Urinary bladder (tissue), 4 donors: ENCODE data around the gene TBC1D22B. TPM values are rescaled to one million over a fixed set of nuclear protein-coding genes. Genes with fewer than 3 reads are reported as not detected.

ENCODE experiments used
- DNase-seq: peaks from one replicate; pipeline ENCODE4 v3.0.0-alpha.2; 2015; ENCODE audit errors: extremely low spot score
- H3K27ac ChIP-seq: one replicate; pipeline ENCODE4 v1.5.1; 2013; ENCODE audit warnings: low read depth, mild to moderate bottlenecking, moderate library complexity
- H3K36me3 ChIP-seq: one replicate; pipeline ENCODE4 v1.6.1; 2013; ENCODE audit warnings: mild to moderate bottlenecking, moderate library complexity; ENCODE audit not compliant: insufficient read depth
- H3K4me1 ChIP-seq: one replicate; pipeline ENCODE4 v1.6.1; 2013; ENCODE audit warnings: mild to moderate bottlenecking, moderate library complexity; ENCODE audit not compliant: insufficient read depth
- H3K4me3 ChIP-seq: one replicate; pipeline ENCODE4 v1.5.1; 2013; ENCODE audit warnings: low read depth, low read length
- WGBS: extraction: QIAGEN DNeasy Blood & Tissue Kit; methylation state at CpG from one replicate; pipeline ENCODE4 v1.1.7; 2013; 5-methylcytosine and 5-hydroxymethylcytosine counted together
- polyA plus RNA-seq: library from polyadenylated mRNA; stranded (reverse); fragments of 200-250 nt; gene quantifications from one replicate; pipeline ENCODE4 v1.2.3, GENCODE V29; 2013
- total RNA-seq: library from RNA; depleted of rRNA; stranded (reverse); fragments of >200 nt; gene quantifications from one replicate; pipeline ENCODE4 v1.2.3, GENCODE V29; 2014
- donor health status: healthy with polysubstance abuse.
- donor health status: healthy.

TBC1D22B gene
- total and polyA plus RNA-seq, 2 donors, result 5.7 to 6.4 TPM

DNA sequence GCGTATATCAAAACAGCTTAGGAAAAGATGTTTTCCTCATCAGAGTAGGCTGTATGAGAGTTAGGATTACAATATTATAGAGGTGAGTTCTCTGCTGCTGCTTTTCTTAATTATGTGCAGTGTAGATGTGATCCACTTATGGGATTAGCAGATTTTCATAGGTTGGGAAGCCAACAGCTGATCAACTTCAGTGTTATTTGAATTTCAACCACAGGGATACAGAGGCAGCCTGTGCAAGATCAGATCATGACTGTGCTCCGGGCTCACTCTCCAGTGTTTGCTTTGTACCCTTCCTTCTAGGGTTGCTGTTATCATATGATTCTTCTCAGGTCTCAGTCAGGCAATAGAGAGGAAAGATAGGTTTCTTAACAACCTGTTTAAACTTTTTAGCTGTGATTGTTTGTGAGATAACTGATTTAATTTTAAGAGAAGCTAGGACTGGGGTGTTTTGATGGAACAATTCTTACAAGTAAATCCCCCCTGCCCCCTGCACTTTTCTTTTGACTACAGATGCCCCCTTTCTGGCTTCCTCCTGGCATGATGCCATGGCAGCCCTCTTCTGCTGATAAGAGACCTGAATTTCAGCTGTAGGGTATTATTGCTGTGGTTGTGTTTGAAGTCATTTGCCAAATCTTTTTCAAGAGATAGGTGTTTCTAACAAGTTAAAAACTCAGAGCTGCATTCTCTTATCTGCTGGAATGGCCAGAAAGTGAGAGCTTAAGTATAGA lies 104.7 kb downstream of the TBC1D22B start:
- no peaks in the 10 kb centered on the region for H3K4me1 ChIP-seq
- H3K4me3 ChIP-seq, result no peak overlapping the region
- 54% methylated on average over 2 of the region's 2 CpGs for WGBS
- no peak for DNase-seq
- H3K27ac ChIP-seq, result no peak overlapping the region
- H3K36me3 ChIP-seq, result peaks cover 9% of the 10 kb centered on the region

- DNase-seq, result no peak
- H3K27ac ChIP-seq, result no peak overlapping the region
- H3K4me3 ChIP-seq, result no peak overlapping the region
- peaks cover 9% of the 10 kb centered on the region for H3K36me3 ChIP-seq
- H3K4me1 ChIP-seq, result no peaks in the 10 kb centered on the region
- WGBS, result 28% methylated on average over 2 of the region's 2 CpGs
Observed at GRCh38 chr6:37365791-37366190, 108.2 kb downstream of the TBC1D22B start.

DNA sequence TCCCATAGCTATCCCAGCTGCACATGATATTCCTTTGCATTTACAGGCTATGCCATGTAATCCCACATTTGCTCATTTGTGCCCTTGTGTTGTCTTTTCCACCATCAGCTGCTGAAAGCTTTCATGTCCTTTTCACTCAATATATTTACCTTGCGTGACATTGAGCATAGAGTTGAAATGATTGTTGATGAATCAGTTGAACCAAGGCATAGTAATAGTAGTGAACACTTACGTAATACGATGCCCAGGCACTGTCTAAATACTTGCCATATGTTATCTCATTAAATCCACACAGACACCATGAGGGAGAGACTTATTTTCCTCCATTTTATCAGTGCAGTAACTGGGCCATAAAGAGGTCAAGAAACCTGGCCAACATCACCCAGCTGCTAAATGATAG lies 109.3 kb downstream of the TBC1D22B start:
- Histone ChIP-seq H3K4me3 (no peak overlapping the region), H3K4me1 (no peaks in the 10 kb centered on the region), H3K27ac (no peak overlapping the region), H3K36me3 (peaks cover 7% of the 10 kb centered on the region)
- DNase-seq, result no peak
- 72% methylated on average over 3 of the region's 3 CpGs for WGBS

- Histone ChIP-seq H3K4me3 (no peak overlapping the region), H3K4me1 (no peaks in the 10 kb centered on the region), H3K27ac (no peak overlapping the region), H3K36me3 (peaks cover 5% of the 10 kb centered on the region)
- no peak for DNase-seq
- WGBS, result 92% methylated on average over 1 of the region's 1 CpG
Observed at GRCh38 chr6:37368961-37369320, 111.4 kb downstream of the TBC1D22B start.

- 71% methylated on average over 1 of the region's 1 CpG for WGBS
Observed at GRCh38 chr6:37369321-37370201, 112.0 kb downstream of the TBC1D22B start.

DNA sequence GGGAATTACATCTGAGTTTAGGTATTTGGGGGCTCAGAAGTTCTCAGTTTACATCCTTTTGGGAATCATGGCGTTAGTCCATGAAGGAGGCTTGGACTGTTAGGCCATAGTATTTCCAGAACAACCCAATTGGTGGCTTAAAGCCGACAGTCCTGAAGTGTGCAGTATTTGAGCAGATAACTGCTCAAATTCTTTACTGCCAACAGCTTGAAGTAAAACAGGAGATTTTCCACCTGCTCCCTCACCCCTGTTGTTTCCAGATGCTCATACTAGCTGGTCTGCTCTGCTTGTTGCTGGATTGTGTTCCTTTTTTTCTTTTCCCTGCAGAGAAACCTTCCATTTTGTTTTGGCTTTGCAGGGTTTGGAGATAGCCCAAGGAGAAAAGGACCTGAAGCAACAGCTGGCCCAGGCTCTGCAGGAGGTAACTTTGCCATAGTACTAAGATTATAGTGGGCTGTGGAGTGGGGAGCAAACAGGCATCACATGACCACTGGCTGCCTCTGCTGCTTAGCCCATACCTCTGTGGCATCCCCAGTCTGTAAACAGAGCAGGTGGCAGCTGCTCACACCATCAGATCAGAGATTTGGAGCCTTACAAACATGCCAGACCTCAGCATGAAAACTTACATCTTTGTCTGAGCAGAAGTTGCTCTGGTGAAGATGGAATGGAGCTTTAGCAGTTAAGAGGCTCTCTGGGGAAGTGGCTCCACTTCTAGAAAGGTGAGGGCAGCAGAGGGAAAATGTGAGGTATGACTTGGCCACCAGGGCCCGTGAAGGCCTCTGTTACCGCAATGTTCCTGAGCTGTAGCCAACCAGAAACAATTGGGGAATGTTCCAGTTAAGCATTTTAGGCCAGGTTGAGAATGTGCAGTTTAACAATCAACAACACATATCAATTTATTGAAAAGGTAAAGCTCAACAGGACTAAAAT lies 113.8 kb downstream of the TBC1D22B start:
- no peak overlapping the region for H3K4me3 ChIP-seq
- no peaks in the 10 kb centered on the region for H3K4me1 ChIP-seq
- H3K27ac ChIP-seq, result no peak overlapping the region
- H3K36me3 ChIP-seq, result peaks cover 2% of the 10 kb centered on the region
- no peak for DNase-seq
- 65% methylated on average over 4 of the region's 4 CpGs for WGBS

More at GRCh38 chr6:37369321-37370201, 112.0 kb downstream of the TBC1D22B start:
- H3K27ac ChIP-seq, result no peak overlapping the region
- peaks cover 5% of the 10 kb centered on the region for H3K36me3 ChIP-seq
- no peaks in the 10 kb centered on the region for H3K4me1 ChIP-seq
- H3K4me3 ChIP-seq, result no peak overlapping the region
- no peak for DNase-seq

DNA sequence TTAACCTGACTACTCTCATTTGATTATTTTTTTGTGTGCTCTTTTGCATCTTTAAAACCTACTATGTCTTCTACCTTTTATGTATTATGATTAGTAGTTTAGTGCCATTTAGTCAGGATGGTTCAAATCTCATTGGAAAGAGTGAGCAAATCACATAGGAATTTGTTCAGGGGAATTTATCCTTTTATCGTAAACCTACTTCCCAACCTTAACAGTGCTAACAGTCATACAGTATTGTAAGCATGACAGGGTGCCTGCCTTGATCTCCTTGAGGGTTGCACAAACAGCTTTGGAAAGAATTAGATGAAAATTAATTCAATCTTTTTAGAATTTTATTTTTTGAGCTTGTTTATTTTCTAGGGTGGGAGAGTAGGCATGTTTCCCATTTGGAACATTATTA lies 114.5 kb downstream of the TBC1D22B start:
- Histone ChIP-seq H3K4me3 (no peak overlapping the region), H3K27ac (no peak overlapping the region), H3K36me3 (no peaks in the 10 kb centered on the region), H3K4me1 (no peaks in the 10 kb centered on the region)
- no peak for DNase-seq
- WGBS, result 92% methylated on average over 1 of the region's 1 CpG

DNA sequence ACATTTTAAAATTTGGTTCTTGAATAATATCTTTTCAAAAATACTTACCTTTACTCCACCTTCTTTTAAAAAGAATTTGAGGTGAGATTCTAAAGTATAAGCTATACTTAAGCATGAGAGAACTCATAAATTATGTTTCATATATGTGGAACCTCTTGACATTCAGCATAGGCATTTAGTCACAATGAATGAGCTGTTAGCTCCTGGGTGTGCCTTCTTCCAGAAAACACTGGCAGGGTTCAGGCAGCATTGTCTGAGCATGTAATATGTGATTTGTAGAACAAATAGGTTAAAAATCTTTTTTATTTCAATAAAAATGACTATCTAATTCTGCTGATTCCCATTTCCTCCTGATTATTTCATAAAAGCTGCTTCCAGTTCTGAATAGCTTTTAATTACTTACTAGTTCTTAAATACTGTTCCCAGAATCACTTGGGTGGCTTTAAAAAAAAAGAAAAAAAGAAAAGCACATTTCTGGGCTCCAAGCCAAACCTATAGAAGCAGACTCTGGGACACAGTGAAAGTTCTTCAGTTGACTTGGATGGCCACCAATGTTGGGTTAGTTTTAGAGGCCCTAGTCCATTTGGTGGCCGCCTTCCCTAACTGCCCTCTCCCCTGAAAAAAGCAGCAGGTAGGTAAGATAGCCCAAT lies 116.4 kb downstream of the TBC1D22B start:
- Histone ChIP-seq H3K4me1 (no peaks in the 10 kb centered on the region), H3K27ac (no peak overlapping the region), H3K4me3 (no peak overlapping the region), H3K36me3 (peaks cover 1% of the 10 kb centered on the region)
- no peak for DNase-seq
- 89% methylated on average over 1 of the region's 1 CpG for WGBS

- no peak for DNase-seq
- Histone ChIP-seq H3K4me3 (no peak overlapping the region), H3K36me3 (peaks cover 1% of the 10 kb centered on the region), H3K4me1 (no peaks in the 10 kb centered on the region), H3K27ac (no peak overlapping the region)
Observed at GRCh38 chr6:37375376-37375775, 117.8 kb downstream of the TBC1D22B start.

DNA sequence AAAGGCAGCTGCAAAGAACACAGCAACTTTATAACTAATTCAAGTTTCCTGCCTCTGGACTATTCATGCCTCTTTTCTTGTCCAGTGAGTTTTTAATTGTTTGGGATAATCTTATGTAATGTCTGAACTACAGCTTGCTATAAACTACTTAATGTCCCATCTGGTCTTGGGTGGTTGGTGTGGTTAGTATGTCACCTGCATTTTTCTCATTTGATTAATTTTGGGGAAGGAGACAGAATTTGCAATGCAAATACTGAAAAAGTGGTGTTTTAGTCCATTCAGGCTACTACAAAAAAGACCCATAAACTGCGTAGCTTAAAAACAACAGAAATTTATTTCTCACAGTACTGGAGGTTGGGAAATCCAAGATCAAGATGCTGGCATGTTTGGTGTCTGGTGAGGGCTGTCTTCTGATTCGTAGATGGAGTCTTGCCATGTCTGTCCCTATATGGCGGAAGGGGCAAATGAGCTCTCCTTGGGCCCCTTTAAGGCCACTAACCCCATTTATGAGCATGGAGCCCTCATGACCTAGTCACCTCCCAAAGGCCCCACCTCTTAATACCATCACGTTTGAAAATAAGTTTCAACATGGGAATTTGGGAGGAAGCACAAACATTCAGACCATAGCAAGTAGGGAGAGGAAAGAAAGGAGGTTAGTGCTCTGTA lies 118.6 kb downstream of the TBC1D22B start:
- Histone ChIP-seq H3K4me3 (no peak overlapping the region), H3K36me3 (peaks cover 1% of the 10 kb centered on the region), H3K4me1 (no peaks in the 10 kb centered on the region), H3K27ac (no peak overlapping the region)
- DNase-seq, result no peak
- 79% methylated on average over 4 of the region's 4 CpGs for WGBS

DNA sequence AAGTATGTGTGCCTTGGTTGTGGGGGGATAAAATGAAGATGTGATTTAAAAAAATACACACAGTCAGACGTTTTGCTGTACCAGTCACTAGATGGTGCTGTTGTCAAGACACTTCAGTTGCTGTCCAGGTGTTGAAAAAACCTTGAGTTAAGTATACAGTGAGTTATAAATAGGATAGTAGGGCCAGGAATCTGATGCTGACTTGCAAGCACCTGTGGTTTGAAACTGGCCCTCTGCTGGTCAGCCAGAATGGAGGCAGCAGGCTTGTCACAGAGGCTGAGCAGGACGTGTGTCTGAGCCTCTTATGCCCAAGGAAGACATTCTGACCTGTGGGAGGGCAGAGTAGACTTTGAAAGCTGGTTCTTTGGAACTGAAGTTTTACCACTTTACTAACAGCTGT lies 124.0 kb downstream of the TBC1D22B start:
- Histone ChIP-seq H3K4me3 (no peak overlapping the region), H3K4me1 (no peaks in the 10 kb centered on the region), H3K27ac (no peak overlapping the region), H3K36me3 (peaks cover 1% of the 10 kb centered on the region)
- DNase-seq, result no peak
- 48% methylated on average over 2 of the region's 2 CpGs for WGBS
